ENCODE measurements around the gene MSI2.

The MSI2 gene

DNA sequence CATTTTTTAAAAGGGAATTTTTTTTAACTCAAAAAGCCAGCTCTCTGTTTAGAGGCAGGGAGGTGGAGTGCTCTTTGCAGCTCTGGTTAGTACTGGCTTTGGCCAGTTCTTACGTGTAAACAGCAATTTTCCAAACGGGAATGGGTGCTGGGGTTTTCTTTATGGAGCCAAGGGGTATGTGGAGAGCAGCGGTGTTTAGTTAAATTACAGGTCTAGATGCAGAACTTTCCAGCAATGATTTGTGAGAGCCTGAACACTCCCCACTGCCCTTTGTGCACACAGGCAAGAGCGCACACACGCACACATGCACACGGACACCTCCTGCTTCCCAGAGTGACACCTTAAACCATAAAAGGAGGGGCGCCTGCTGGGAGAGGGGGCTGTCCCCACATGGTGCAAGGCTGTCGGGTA is 140.2 kb downstream of the MSI2 start:
- DNase-seq (ENCODE audit: low spot score in 2 of 2) (no peak), ATAC-seq (replicated peaks; ENCODE audit: extremely low read depth, poor library complexity, severe bottlenecking) (no peak)
- H3K27ac Mint-ChIP-seq (ENCODE audit: low read depth): no peak overlapping the region
- no peak overlapping the region for H3K4me3 Mint-ChIP-seq
- no peaks in the 10 kb centered on the region for H3K9me3 Mint-ChIP-seq
- no peaks in the 10 kb centered on the region for H3K27me3 Mint-ChIP-seq
- H3K36me3 Mint-ChIP-seq (ENCODE audit: insufficient read depth): peaks cover 5% of the 10 kb centered on the region
- peaks cover 44% of the 10 kb centered on the region for H3K4me1 Mint-ChIP-seq

DNA sequence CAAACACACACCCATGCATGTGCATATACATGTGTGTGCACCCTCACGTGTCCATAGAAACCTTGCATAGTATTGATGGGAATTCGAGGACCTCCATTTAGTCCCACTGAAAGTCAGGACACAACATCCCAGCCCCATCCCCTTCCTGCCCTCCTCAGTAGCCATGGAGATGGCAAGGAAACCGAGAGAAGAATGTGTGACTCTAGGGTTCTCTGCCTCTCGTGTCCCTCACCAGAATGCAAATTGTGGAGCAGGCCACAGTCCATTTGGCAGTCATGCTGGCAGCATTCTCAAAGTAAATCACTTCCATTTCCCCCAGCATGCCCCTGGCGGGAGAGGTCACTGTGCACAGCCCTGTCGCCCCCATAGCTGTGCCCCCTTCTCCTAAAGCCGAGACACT is 141.1 kb downstream of the MSI2 start:
- no peak for DNase-seq (ENCODE audit: low spot score in 2 of 2)
- ATAC-seq (replicated peaks; ENCODE audit: extremely low read depth, poor library complexity, severe bottlenecking): no peak
- peaks cover 5% of the 10 kb centered on the region for H3K36me3 Mint-ChIP-seq (ENCODE audit: insufficient read depth)
- no peaks in the 10 kb centered on the region for H3K27me3 Mint-ChIP-seq
- H3K9me3 Mint-ChIP-seq: no peaks in the 10 kb centered on the region
- peaks cover 44% of the 10 kb centered on the region for H3K4me1 Mint-ChIP-seq
- H3K27ac Mint-ChIP-seq (ENCODE audit: low read depth): no peak overlapping the region
- no peak overlapping the region for H3K4me3 Mint-ChIP-seq

DNA sequence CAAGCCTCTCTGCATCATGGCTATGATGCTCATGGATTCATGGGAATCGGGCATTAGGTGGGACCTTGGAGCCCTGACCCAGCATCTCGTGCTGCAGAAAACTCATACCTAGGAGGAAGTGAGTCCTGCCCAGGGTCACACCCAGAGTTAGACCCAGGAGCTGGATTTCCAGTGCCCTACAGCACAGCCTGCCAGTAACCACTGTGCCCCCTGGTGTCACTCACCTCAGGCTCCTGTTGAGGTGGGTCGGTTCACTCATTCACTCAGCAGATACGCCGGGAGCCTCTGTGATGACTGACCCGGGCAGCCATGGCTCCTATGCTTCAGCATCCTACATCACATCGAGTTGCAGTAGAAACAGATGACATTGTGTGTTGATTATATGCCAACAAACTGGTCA is 143.4 kb downstream of the MSI2 start:
- H3K4me3 Mint-ChIP-seq: no peak overlapping the region
- no peak overlapping the region for H3K27ac Mint-ChIP-seq (ENCODE audit: low read depth)
- H3K36me3 Mint-ChIP-seq (ENCODE audit: insufficient read depth): peaks cover 7% of the 10 kb centered on the region
- no peak for DNase-seq (ENCODE audit: low spot score in 2 of 2)
- H3K9me3 Mint-ChIP-seq: no peaks in the 10 kb centered on the region
- no peak for ATAC-seq (replicated peaks; ENCODE audit: extremely low read depth, poor library complexity, severe bottlenecking)
- H3K27me3 Mint-ChIP-seq: no peaks in the 10 kb centered on the region
- H3K4me1 Mint-ChIP-seq: peaks cover 54% of the 10 kb centered on the region

DNA sequence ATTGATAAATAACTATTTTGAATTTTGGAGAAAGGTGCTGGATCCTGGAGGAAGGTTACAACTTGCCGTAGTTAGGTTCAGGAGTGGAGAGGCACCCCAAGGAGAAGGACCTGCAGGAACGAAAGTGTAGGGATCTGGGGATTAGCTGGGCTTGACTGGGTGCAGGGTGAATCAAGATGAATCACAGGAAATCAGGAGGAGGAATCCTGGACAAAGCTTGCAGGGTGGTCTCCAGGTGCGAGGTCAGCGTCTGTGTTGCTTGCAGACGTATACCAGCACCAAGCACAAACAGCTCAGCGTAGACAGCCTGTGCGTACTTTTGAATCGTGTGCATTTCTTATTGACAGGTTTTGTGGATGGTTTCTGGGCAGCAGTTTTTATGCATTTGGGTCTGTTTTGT is 144.3 kb downstream of the MSI2 start:
- Mint-ChIP-seq H3K9me3 (no peaks in the 10 kb centered on the region), H3K27me3 (no peaks in the 10 kb centered on the region), H3K4me1 (peaks cover 48% of the 10 kb centered on the region), H3K27ac (ENCODE audit: low read depth) (peak overlapping the region; percentile 7), H3K4me3 (no peak overlapping the region), H3K36me3 (ENCODE audit: insufficient read depth) (peaks cover 7% of the 10 kb centered on the region)
- DNase-seq (ENCODE audit: low spot score in 2 of 2) (no peak), ATAC-seq (replicated peaks; ENCODE audit: extremely low read depth, poor library complexity, severe bottlenecking) (no peak)

DNA sequence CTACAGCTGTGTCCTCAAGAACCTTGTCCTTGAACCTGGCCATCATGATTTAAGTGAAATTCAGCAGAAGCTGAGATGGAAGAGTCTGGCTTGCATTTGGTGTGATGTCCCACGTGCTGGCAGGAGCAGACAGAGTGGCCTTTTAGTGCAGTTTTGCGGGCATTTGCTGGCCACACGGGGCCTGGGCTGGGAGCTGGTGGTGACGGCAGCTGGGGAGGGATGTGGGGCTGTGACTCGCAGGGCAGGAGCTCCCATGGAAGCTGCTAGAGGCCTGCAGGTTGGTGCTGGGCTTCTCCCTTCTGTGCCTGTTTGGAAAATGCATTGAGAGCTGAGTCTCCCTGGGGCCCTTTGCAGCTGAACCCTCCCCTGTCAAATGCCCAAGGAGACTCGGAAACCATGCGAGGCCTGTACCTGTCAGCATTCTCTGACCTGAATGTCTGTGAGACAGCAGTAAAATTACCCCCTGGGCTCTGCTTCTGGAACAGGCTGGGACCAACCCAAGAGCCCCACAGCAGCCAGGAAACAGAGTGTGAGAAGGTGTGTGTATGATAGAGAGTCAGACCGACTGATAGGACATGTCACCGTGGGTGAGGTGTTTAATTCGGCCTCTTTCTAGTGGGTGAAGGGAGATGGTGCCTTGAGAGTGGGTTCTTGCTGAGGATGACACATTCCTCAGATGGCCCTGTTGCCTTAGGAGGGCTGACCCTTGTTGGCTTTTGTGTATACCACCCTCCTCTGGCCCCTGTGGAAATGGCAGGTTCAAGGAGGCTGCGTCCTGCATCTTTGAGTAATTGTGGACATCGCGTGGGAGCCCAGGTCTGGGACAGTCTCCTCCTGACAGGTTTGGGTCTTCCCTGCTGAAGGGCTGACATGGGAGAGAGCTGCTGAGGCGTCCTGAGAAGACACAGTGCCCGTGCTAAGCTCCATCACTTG is 145.5 kb downstream of the MSI2 start:
- Mint-ChIP-seq H3K4me1 (peaks cover 52% of the 10 kb centered on the region), H3K4me3 (no peak overlapping the region), H3K27me3 (no peaks in the 10 kb centered on the region), H3K36me3 (ENCODE audit: insufficient read depth) (peaks cover 7% of the 10 kb centered on the region), H3K9me3 (no peaks in the 10 kb centered on the region), H3K27ac (ENCODE audit: low read depth) (no peak overlapping the region)
- no peak for ATAC-seq (replicated peaks; ENCODE audit: extremely low read depth, poor library complexity, severe bottlenecking)
- no peak for DNase-seq (ENCODE audit: low spot score in 2 of 2)

DNA sequence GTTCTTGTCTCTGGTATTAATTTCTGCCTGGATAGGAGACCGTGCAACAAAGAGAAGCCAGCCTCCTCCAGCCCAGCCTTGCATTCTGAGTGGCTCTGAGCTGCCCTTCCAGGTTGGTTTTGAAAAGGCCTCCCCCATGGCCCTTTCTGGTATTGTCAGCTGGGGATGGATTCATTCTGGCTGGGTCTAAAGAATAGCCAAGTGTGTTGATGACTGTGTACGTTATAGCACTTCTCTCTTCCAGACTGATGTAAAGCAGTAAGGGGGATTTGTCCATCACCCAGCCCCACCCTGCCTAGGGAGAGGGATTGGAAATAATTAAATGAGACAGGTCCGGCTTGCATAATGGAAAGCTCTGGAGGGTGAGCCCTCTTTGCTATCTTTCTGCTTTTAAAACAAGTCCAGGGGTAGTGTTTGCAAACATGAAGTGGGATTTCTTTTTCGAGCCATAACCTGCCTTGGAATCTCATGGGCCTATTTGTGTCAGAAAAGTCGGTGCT is 146.4 kb downstream of the MSI2 start:
- no peak for ATAC-seq (replicated peaks; ENCODE audit: extremely low read depth, poor library complexity, severe bottlenecking)
- no peaks in the 10 kb centered on the region for H3K27me3 Mint-ChIP-seq
- DNase-seq (ENCODE audit: low spot score in 2 of 2): no peak
- H3K4me3 Mint-ChIP-seq: no peak overlapping the region
- peaks cover 61% of the 10 kb centered on the region for H3K4me1 Mint-ChIP-seq
- peaks cover 7% of the 10 kb centered on the region for H3K36me3 Mint-ChIP-seq (ENCODE audit: insufficient read depth)
- no peak overlapping the region for H3K27ac Mint-ChIP-seq (ENCODE audit: low read depth)
- no peaks in the 10 kb centered on the region for H3K9me3 Mint-ChIP-seq

DNA sequence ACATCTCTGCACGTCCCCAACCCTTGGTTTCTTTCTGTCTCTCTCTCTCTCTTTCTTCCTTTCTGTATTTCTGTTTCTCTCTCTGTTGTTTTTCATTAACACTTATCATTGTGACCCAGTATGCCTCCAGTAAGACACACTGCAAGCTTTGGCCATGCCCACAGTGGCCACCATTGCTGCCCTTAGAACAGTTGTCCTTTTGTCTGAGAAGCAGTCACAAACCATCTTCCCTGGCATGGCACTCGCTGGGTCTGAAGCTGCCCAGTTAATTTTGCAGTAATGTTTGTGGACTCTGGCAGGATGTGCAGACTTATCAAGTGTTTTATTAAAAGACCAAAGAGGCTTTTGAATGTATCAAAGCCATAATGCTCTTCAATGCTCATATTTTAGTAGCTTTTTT is 146.9 kb downstream of the MSI2 start:
- peaks cover 63% of the 10 kb centered on the region for H3K4me1 Mint-ChIP-seq
- no peak for ATAC-seq (replicated peaks; ENCODE audit: extremely low read depth, poor library complexity, severe bottlenecking)
- no peak overlapping the region for H3K4me3 Mint-ChIP-seq
- no peaks in the 10 kb centered on the region for H3K9me3 Mint-ChIP-seq
- no peak for DNase-seq (ENCODE audit: low spot score in 2 of 2)
- H3K27ac Mint-ChIP-seq (ENCODE audit: low read depth): no peak overlapping the region
- H3K36me3 Mint-ChIP-seq (ENCODE audit: insufficient read depth): peaks cover 7% of the 10 kb centered on the region
- H3K27me3 Mint-ChIP-seq: no peaks in the 10 kb centered on the region

DNA sequence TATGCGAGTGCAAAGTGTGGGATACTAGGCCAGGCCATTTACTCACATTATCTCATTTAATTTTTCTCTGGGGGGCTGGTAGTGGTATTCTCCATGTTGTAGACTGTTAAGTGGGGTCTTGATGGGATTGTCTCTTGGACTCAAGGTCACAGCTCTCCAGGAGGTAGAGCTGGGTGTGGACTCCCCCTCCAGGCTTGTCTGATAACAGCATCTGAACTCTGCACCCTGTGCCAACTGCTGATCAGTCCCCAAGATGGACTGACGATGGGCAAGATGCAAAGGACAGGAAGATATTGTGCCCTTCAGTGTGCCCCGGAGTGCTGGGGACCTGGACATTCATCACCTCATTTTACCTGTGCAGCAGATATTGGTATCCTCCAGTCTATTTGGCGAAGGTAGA is 147.8 kb downstream of the MSI2 start:
- peaks cover 66% of the 10 kb centered on the region for H3K4me1 Mint-ChIP-seq
- H3K27me3 Mint-ChIP-seq: no peaks in the 10 kb centered on the region
- no peaks in the 10 kb centered on the region for H3K9me3 Mint-ChIP-seq
- ATAC-seq (replicated peaks; ENCODE audit: extremely low read depth, poor library complexity, severe bottlenecking) (no peak), DNase-seq (ENCODE audit: low spot score in 2 of 2) (no peak)
- H3K4me3 Mint-ChIP-seq: no peak overlapping the region
- peaks cover 6% of the 10 kb centered on the region for H3K36me3 Mint-ChIP-seq (ENCODE audit: insufficient read depth)
- H3K27ac Mint-ChIP-seq (ENCODE audit: low read depth): no peak overlapping the region

DNA sequence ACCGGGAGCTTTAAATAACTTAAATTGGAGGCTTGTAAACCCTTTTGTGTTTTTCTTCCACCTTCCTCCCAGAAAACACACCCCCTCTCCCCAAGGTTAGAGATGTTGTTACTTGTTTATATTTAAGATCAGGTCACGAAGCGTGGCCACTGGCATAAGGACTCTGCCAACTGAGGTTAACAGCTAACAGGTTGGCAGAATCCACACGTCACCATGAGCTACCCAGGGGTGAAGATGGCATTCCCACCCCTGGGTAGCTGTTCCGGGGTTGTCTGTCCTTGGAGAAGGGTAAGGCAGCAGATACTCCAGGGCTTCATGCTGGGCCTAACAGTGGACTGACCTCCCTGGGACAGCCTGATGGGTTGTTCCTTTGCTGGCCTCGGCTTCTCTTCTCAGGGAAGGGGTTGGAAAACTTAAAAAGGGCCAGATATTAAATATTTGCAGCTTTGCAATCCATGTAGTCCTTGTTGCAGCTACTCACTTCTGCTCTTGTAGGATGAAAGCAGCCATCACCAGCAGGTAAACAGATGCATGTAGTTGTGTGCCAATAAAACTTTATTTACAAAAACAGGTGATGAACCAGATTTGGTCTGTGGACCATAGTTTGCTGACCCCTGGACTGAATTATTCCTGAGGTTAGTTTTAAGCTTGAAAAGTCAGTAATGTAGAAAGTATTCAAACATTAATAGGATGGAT is 148.6 kb downstream of the MSI2 start:
- peaks cover 64% of the 10 kb centered on the region for H3K4me1 Mint-ChIP-seq
- no peaks in the 10 kb centered on the region for H3K27me3 Mint-ChIP-seq
- H3K27ac Mint-ChIP-seq (ENCODE audit: low read depth): no peak overlapping the region
- no peaks in the 10 kb centered on the region for H3K9me3 Mint-ChIP-seq
- no peak overlapping the region for H3K4me3 Mint-ChIP-seq
- ATAC-seq (replicated peaks; ENCODE audit: extremely low read depth, poor library complexity, severe bottlenecking): no peak
- H3K36me3 Mint-ChIP-seq (ENCODE audit: insufficient read depth): peaks cover 6% of the 10 kb centered on the region
- no peak for DNase-seq (ENCODE audit: low spot score in 2 of 2)

DNA sequence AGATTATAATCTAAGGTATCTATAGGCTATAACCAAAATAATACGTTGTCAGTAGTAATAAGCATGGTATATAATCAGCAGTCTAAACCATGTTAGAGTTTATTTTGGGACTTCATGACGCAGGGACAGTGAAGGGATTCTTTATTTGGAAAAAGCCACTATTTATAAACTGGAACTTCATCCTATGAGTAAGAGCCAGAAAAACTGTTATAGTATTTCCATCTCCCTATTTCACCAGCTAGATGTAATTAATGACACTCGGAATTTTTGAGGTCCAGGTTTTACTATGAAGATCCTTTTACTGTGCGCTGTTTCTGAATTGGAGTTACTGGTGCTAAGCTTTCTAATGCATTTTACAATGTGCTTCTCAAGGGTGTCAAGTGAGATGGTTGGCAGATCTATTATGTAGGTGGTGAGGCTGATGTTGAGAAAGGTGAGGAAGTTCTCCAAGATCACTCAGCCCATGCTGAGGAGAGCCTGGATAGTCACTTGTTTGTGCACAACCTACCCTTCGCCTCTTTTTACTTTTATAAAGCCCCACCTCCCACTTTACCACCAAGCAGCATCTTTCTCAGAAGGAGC is 149.3 kb downstream of the MSI2 start:
- H3K9me3 Mint-ChIP-seq: no peaks in the 10 kb centered on the region
- H3K36me3 Mint-ChIP-seq (ENCODE audit: insufficient read depth): peaks cover 2% of the 10 kb centered on the region
- DNase-seq (ENCODE audit: low spot score in 2 of 2) (no peak), ATAC-seq (replicated peaks; ENCODE audit: extremely low read depth, poor library complexity, severe bottlenecking) (no peak)
- no peak overlapping the region for H3K27ac Mint-ChIP-seq (ENCODE audit: low read depth)
- H3K4me1 Mint-ChIP-seq: peaks cover 62% of the 10 kb centered on the region
- H3K4me3 Mint-ChIP-seq: no peak overlapping the region
- H3K27me3 Mint-ChIP-seq: no peaks in the 10 kb centered on the region

DNA sequence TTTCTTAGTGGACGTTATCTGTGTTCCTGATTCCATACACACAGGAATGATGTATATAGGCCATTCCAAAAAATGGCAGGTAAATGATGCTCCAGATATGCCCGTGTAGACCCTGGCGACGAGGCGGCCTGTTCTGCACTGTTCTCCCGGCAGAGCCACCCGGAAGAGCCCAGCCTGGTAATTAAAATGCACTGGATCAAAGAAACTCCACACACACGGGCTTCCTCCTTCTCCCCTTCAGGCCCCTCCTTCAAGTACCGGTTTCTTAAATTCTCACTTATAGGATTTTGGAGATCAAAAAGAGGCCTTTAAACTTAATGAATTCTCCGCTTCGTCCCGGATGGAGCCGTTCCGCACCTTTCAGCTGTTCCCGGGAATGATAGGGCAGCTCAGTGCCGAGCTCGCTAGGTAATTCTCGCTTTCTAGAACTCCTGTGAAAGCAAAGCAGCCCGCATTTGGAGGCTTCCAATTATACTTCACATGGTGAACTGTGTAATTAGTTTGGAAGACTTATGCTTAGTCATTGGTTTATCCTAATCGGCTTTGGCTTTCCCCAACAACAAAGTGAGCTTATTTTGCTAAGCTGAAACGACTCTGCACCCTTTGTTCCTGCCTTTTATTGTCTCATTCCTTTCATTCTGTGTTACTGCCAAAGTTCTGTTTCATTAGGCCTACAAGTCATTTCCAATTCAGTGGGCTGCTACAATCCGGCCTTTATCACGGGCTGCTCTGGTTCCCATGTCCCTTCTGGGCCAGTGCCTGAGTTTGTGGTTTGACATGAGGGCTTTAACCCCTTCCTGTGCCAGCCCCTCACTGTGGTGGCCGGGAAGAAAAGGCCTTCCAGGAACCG is 150.0 kb downstream of the MSI2 start:
- no peaks in the 10 kb centered on the region for H3K27me3 Mint-ChIP-seq
- H3K27ac Mint-ChIP-seq (ENCODE audit: low read depth): no peak overlapping the region
- H3K9me3 Mint-ChIP-seq: no peaks in the 10 kb centered on the region
- H3K4me3 Mint-ChIP-seq: no peak overlapping the region
- ATAC-seq (replicated peaks; ENCODE audit: extremely low read depth, poor library complexity, severe bottlenecking) (no peak), DNase-seq (ENCODE audit: low spot score in 2 of 2) (no peak)
- peaks cover 2% of the 10 kb centered on the region for H3K36me3 Mint-ChIP-seq (ENCODE audit: insufficient read depth)
- H3K4me1 Mint-ChIP-seq: peaks cover 58% of the 10 kb centered on the region

DNA sequence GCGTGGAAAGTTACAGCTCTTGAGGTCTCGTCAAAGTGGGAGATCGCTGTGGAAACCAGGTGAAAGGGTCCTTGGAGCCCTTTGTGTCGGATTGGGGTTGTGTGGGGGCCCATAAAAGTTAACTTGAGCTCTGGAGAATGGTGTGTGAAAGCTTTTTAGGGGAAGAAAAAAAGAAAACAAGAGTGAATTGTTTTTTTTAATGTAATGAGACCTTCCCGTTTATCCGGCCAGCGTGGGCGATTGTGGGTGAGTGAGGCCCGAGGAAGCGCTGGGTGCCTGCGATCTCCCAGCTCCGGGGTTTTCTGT is 150.6 kb downstream of the MSI2 start:
- no peak overlapping the region for H3K4me3 Mint-ChIP-seq
- no peak for DNase-seq (ENCODE audit: low spot score in 2 of 2)

More for the DNA sequence above, 150.6 kb downstream of the MSI2 start:
- Mint-ChIP-seq H3K27ac (ENCODE audit: low read depth) (no peak overlapping the region), H3K36me3 (ENCODE audit: insufficient read depth) (peaks cover 2% of the 10 kb centered on the region), H3K4me1 (peaks cover 56% of the 10 kb centered on the region), H3K9me3 (no peaks in the 10 kb centered on the region), H3K27me3 (no peaks in the 10 kb centered on the region)
- ATAC-seq (replicated peaks; ENCODE audit: extremely low read depth, poor library complexity, severe bottlenecking): no peak

Measured in central memory CD8-positive, alpha-beta T cell (primary cell).